GM23338 (cell line): ENCODE results near the gene SMYD3. TPM values are rescaled to one million over a fixed set of nuclear protein-coding genes. Genes with fewer than 3 reads are reported as not detected.

ENCODE experiments used
- ATAC-seq: fragments of 200-7000 bp; cut with Tn5 transposase; 3 replicates; pipeline ENCODE4 v1.9.1; 2020
- DNase-seq: peaks from one replicate; pipeline ENCODE4 v3.0.0-alpha.2; 2015; ENCODE audit warnings: low spot score
- H2AFZ ChIP-seq: fragments of 200-600 bp; sonication (generic); 2 replicates; pipeline ENCODE4 v1.8.0; 2016; ENCODE audit warnings: antibody characterized with exemption, mild to moderate bottlenecking, moderate library complexity
- H3F3A ChIP-seq: fragments of 200-600 bp; sonication (generic); replicated peaks from 2 replicates; pipeline ENCODE4 v1.8.0; 2017; ENCODE audit warnings: antibody characterized with exemption, mixed run types, low read depth
- H3K27ac ChIP-seq: fragments of 200-600 bp; sonication (generic); 2 replicates; pipeline ENCODE4 v1.6.1; 2016; ENCODE audit warnings: low read depth
- H3K27me3 ChIP-seq: fragments of 200-600 bp; sonication (generic); 2 replicates; pipeline ENCODE4 v1.8.0; 2016; ENCODE audit warnings: mild to moderate bottlenecking, mixed run types, moderate library complexity; ENCODE audit not compliant: insufficient read depth
- H3K36me3 ChIP-seq: fragments of 200-600 bp; sonication (generic); 2 replicates; pipeline ENCODE4 v1.8.0; 2016; ENCODE audit warnings: mild to moderate bottlenecking; ENCODE audit not compliant: insufficient read depth
- H3K4me1 ChIP-seq: fragments of 200-600 bp; sonication (generic); 2 replicates; pipeline ENCODE4 v1.8.0; 2016; ENCODE audit warnings: mild to moderate bottlenecking, moderate library complexity; ENCODE audit not compliant: insufficient read depth
- H3K4me2 ChIP-seq: fragments of 200-600 bp; sonication (generic); 2 replicates; pipeline ENCODE4 v1.7.1; 2017; ENCODE audit warnings: mixed run types
- H3K4me3 ChIP-seq: fragments of 200-600 bp; sonication (generic); 2 replicates; pipeline ENCODE4 v1.6.1; 2016; ENCODE audit warnings: mixed run types
- H3K79me2 ChIP-seq: fragments of 200-600 bp; sonication (generic); replicated peaks from 2 replicates; pipeline ENCODE4 v1.8.0; 2017; ENCODE audit warnings: mild to moderate bottlenecking; ENCODE audit not compliant: insufficient read depth
- H3K9me2 ChIP-seq: fragments of 200-600 bp; sonication (generic); 2 replicates; pipeline ENCODE4 v1.8.0; 2017; ENCODE audit not compliant: insufficient read depth
- H4K20me1 ChIP-seq: fragments of 200-600 bp; sonication (generic); replicated peaks from 2 replicates; pipeline ENCODE4 v1.8.0; 2017; ENCODE audit warnings: mild to moderate bottlenecking; ENCODE audit not compliant: insufficient read depth
- H3K27ac Mint-ChIP-seq: 2 replicates; pipeline ENCODE4 v1.8.0; 2020; ENCODE audit warnings: inconsistent platforms, mild to moderate bottlenecking, moderate library complexity, mixed read lengths
- H3K27me3 Mint-ChIP-seq: 3 replicates; pipeline ENCODE4 v1.8.0; 2022; ENCODE audit warnings: low read depth, mild to moderate bottlenecking, moderate library complexity, mixed read lengths, inconsistent platforms; ENCODE audit not compliant: insufficient read depth, poor library complexity
- H3K36me3 Mint-ChIP-seq: 3 replicates; pipeline ENCODE4 v1.8.0; 2021; ENCODE audit warnings: low read depth, mild to moderate bottlenecking, inconsistent platforms, moderate library complexity, mixed read lengths
- H3K4me1 Mint-ChIP-seq: 3 replicates; pipeline ENCODE4 v1.8.0; 2020; ENCODE audit warnings: mild to moderate bottlenecking, inconsistent platforms, mixed read lengths
- H3K4me3 Mint-ChIP-seq: 3 replicates; pipeline ENCODE4 v1.8.0; 2021; ENCODE audit warnings: moderate library complexity, mild to moderate bottlenecking, inconsistent platforms, mixed read lengths
- H3K9me3 Mint-ChIP-seq: 3 replicates; pipeline ENCODE4 v1.8.0; 2020; ENCODE audit warnings: moderate library complexity, mild to moderate bottlenecking, inconsistent platforms, mixed read lengths
- CREB1 ChIP-seq: fragments of 250-450 bp; sonication (Bioruptor Pico); IDR thresholded peaks from 2 replicates; pipeline ENCODE4 v1.5.0; 2020; ENCODE audit warnings: low read depth, mild to moderate bottlenecking, moderate library complexity
- EZH2 ChIP-seq: fragments of 200-600 bp; sonication (generic); IDR thresholded peaks from one replicate; pipeline ENCODE4 v1.8.0; 2017; ENCODE audit warnings: antibody characterized with exemption, mild to moderate bottlenecking, low read depth; ENCODE audit not compliant: unreplicated experiment
- EZH2phosphoT487 ChIP-seq: fragments of 200-600 bp; sonication (generic); IDR thresholded peaks from one replicate; pipeline ENCODE4 v1.8.1; 2018; ENCODE audit warnings: antibody characterized with exemption; ENCODE audit not compliant: unreplicated experiment
- JUNB ChIP-seq: IDR thresholded peaks from one replicate; pipeline ENCODE4 v1.6.1; 2016; ENCODE audit warnings: antibody characterized with exemption; ENCODE audit not compliant: unreplicated experiment
- NANOG ChIP-seq: IDR thresholded peaks from 2 replicates; pipeline ENCODE4 v1.6.1; 2016; ENCODE audit warnings: antibody characterized with exemption, borderline replicate concordance
- POLR2AphosphoS5 ChIP-seq: IDR thresholded peaks from 2 replicates; pipeline ENCODE4 v1.6.1; 2016; ENCODE audit warnings: antibody characterized with exemption, low read depth
- REST ChIP-seq: IDR thresholded peaks from one replicate; pipeline ENCODE4 v1.6.1; 2018; ENCODE audit warnings: antibody characterized with exemption; ENCODE audit not compliant: unreplicated experiment
- STAT1 ChIP-seq: IDR thresholded peaks from one replicate; pipeline ENCODE4 v1.6.1; 2016; ENCODE audit warnings: antibody characterized with exemption; ENCODE audit not compliant: unreplicated experiment
- ZNF114 ChIP-seq: fragments of 250-450 bp; sonication (Bioruptor Pico); IDR thresholded peaks from 2 replicates; pipeline ENCODE4 v1.5.0; 2020; ENCODE audit warnings: mild to moderate bottlenecking, moderate library complexity
- ZNF331 ChIP-seq: fragments of 250-450 bp; sonication (Bioruptor Pico); IDR thresholded peaks from 2 replicates; pipeline ENCODE4 v1.5.0; 2020; ENCODE audit warnings: low read depth, mild to moderate bottlenecking, moderate library complexity
- polyA plus RNA-seq: library from polyadenylated mRNA; unstranded; fragments of >200 nt; fragmentation: Nextera tagmentation; extraction: Ambion mirVana; gene quantifications from 2 replicates; pipeline ENCODE4 v1.2.1, GENCODE V29; 2016
- total RNA-seq: library from RNA; depleted of rRNA; stranded (reverse); fragments of >200 nt; shearing (Covaris generic); gene quantifications from 2 replicates; pipeline ENCODE4 v1.2.3, GENCODE V29; 2014
- TF ChIP-seq, protein P1 (sequence below): IDR thresholded peaks from 2 replicates; pipeline ENCODE4 v1.6.1; 2016; ENCODE audit warnings: antibody characterized with exemption
- TF ChIP-seq, protein P2 (sequence below): fragments of 250-450 bp; sonication (Bioruptor Pico); IDR thresholded peaks from 2 replicates; pipeline ENCODE4 v1.5.0; 2020; ENCODE audit warnings: mild to moderate bottlenecking, moderate library complexity
- TF ChIP-seq, protein P3 (sequence below), 2 experiments: fragments of 200-600 bp in 1 of 2; sonication (generic) in 1 of 2; conservative IDR thresholded peaks; 2 replicates each; pipeline versions ENCODE4 v1.5.1 to v1.6.1; 2016 to 2017; ENCODE audit warnings: antibody characterized with exemption in 2 of 2, low read depth in 2 of 2, mild to moderate bottlenecking in 2 of 2, moderate library complexity in 1 of 2

SMYD3 gene
- total and polyA plus RNA-seq, 2 experiments from 2014 or later: 31.8 to 34.4 TPM

- Histone ChIP-seq H3K36me3 (no peaks in the 10 kb centered on the region), H3F3A (no peaks in the 10 kb centered on the region), H3K27ac (no peak overlapping the region), H4K20me1 (no peaks in the 10 kb centered on the region), H3K4me2 (no peak overlapping the region), H3K9me2 (no peaks in the 10 kb centered on the region), H3K27me3 (no peaks in the 10 kb centered on the region), H3K4me3 (no peak overlapping the region), H3K79me2 (no peaks in the 10 kb centered on the region), H2AFZ (no peak overlapping the region), H3K4me1 (no peaks in the 10 kb centered on the region)
- no peak for DNase-seq
- peak; percentile 45; the same call in 2 of the 3 replicates for ATAC-seq
- Mint-ChIP-seq H3K9me3 (no peaks in the 10 kb centered on the region), H3K27me3 (peaks cover 9% of the 10 kb centered on the region), H3K27ac (no peak overlapping the region), H3K4me3 (no peak overlapping the region), H3K36me3 (no peaks in the 10 kb centered on the region; the same call in 2 of the 3 replicates), H3K4me1 (peaks cover 17% of the 10 kb centered on the region)
- TF ChIP-seq, protein P1, sequence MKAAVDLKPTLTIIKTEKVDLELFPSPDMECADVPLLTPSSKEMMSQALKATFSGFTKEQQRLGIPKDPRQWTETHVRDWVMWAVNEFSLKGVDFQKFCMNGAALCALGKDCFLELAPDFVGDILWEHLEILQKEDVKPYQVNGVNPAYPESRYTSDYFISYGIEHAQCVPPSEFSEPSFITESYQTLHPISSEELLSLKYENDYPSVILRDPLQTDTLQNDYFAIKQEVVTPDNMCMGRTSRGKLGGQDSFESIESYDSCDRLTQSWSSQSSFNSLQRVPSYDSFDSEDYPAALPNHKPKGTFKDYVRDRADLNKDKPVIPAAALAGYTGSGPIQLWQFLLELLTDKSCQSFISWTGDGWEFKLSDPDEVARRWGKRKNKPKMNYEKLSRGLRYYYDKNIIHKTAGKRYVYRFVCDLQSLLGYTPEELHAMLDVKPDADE: no peak
- TF ChIP-seq JUNB: no peak
- no peak for TF ChIP-seq EZH2phosphoT487
- TF ChIP-seq EZH2: no peak
- TF ChIP-seq REST: no peak
- TF ChIP-seq CREB1 (CRISPR knock-in tag): no peak
- no peak for TF ChIP-seq STAT1
- TF ChIP-seq, protein P2, sequence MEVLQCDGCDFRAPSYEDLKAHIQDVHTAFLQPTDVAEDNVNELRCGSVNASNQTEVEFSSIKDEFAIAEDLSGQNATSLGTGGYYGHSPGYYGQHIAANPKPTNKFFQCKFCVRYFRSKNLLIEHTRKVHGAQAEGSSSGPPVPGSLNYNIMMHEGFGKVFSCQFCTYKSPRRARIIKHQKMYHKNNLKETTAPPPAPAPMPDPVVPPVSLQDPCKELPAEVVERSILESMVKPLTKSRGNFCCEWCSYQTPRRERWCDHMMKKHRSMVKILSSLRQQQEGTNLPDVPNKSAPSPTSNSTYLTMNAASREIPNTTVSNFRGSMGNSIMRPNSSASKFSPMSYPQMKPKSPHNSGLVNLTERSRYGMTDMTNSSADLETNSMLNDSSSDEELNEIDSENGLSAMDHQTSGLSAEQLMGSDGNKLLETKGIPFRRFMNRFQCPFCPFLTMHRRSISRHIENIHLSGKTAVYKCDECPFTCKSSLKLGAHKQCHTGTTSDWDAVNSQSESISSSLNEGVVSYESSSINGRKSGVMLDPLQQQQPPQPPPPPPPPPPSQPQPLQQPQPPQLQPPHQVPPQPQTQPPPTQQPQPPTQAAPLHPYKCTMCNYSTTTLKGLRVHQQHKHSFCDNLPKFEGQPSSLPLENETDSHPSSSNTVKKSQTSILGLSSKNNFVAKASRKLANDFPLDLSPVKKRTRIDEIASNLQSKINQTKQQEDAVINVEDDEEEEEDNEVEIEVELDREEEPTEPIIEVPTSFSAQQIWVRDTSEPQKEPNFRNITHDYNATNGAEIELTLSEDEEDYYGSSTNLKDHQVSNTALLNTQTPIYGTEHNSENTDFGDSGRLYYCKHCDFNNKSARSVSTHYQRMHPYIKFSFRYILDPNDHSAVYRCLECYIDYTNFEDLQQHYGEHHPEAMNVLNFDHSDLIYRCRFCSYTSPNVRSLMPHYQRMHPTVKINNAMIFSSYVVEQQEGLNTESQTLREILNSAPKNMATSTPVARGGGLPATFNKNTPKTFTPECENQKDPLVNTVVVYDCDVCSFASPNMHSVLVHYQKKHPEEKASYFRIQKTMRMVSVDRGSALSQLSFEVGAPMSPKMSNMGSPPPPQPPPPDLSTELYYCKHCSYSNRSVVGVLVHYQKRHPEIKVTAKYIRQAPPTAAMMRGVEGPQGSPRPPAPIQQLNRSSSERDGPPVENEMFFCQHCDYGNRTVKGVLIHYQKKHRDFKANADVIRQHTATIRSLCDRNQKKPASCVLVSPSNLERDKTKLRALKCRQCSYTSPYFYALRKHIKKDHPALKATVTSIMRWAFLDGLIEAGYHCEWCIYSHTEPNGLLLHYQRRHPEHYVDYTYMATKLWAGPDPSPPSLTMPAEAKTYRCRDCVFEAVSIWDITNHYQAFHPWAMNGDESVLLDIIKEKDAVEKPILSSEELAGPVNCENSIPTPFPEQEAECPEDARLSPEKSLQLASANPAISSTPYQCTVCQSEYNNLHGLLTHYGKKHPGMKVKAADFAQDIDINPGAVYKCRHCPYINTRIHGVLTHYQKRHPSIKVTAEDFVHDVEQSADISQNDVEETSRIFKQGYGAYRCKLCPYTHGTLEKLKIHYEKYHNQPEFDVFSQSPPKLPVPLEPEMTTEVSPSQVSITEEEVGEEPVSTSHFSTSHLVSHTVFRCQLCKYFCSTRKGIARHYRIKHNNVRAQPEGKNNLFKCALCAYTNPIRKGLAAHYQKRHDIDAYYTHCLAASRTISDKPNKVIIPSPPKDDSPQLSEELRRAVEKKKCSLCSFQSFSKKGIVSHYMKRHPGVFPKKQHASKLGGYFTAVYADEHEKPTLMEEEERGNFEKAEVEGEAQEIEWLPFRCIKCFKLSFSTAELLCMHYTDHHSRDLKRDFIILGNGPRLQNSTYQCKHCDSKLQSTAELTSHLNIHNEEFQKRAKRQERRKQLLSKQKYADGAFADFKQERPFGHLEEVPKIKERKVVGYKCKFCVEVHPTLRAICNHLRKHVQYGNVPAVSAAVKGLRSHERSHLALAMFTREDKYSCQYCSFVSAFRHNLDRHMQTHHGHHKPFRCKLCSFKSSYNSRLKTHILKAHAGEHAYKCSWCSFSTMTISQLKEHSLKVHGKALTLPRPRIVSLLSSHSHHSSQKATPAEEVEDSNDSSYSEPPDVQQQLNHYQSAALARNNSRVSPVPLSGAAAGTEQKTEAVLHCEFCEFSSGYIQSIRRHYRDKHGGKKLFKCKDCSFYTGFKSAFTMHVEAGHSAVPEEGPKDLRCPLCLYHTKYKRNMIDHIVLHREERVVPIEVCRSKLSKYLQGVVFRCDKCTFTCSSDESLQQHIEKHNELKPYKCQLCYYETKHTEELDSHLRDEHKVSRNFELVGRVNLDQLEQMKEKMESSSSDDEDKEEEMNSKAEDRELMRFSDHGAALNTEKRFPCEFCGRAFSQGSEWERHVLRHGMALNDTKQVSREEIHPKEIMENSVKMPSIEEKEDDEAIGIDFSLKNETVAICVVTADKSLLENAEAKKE: no peak
- TF ChIP-seq, protein P3, sequence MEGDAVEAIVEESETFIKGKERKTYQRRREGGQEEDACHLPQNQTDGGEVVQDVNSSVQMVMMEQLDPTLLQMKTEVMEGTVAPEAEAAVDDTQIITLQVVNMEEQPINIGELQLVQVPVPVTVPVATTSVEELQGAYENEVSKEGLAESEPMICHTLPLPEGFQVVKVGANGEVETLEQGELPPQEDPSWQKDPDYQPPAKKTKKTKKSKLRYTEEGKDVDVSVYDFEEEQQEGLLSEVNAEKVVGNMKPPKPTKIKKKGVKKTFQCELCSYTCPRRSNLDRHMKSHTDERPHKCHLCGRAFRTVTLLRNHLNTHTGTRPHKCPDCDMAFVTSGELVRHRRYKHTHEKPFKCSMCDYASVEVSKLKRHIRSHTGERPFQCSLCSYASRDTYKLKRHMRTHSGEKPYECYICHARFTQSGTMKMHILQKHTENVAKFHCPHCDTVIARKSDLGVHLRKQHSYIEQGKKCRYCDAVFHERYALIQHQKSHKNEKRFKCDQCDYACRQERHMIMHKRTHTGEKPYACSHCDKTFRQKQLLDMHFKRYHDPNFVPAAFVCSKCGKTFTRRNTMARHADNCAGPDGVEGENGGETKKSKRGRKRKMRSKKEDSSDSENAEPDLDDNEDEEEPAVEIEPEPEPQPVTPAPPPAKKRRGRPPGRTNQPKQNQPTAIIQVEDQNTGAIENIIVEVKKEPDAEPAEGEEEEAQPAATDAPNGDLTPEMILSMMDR (conservative IDR thresholded peaks at IDR 0.05; ENCODE audit: low read depth in 2 of 2): no peak
- TF ChIP-seq ZNF331 (CRISPR knock-in tag): no peak
- no peak for TF ChIP-seq NANOG
- no peak for TF ChIP-seq ZNF114
- TF ChIP-seq POLR2AphosphoS5: no peak
Observed at GRCh38 chr1:245834002-245834401, 673.1 kb downstream of the SMYD3 start.
